GM13977 (cell line): Measurements from ENCODE around the gene SSPN.

ENCODE experiments used
- DNase-seq: peaks from one replicate; pipeline ENCODE4 v3.0.0; 2012; ENCODE audit warnings: low spot score
- in situ Hi-C: fragments of 300-500 bp; cut with MboI; formaldehyde crosslinking; loops from one replicate; pipeline ENCODE4 v1.12.0; 2022; ENCODE audit warnings: low sequenced_read_pairs, low pct_unique_long_range_greater_than_20kb, mixed read lengths, inconsistent platforms; ENCODE audit not compliant: unreplicated experiment
- TF ChIP-seq, protein P1 (sequence below): IDR thresholded peaks from 2 replicates; pipeline ENCODE4 v1.5.1; 2012; ENCODE audit warnings: mild to moderate bottlenecking, control low read depth; ENCODE audit not compliant: insufficient read depth; ENCODE audit errors: extremely low read depth, missing control alignments

SSPN gene

DNA sequence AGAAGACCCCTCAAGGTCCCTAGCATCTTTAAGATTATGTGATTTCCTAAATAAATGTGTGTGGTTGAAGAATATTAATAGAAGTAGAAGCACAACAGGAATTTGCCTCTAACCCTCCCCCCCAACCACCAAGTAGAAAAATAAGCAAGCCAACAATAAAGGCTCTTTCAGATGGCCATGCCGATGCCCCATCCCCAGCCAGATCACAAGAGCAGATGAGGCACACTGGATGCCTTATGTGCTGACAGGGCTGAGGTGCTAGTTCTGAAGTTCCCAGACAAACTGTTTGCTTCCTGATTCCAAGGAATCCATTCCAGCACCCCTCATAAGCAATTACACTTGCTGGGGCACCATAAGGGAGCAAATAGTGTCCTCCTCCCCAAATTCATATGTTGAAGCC lies 90.0 kb downstream of the SSPN start:
- in situ Hi-C loops = no loop called here
- no peak for DNase-seq
- TF ChIP-seq, protein P1, sequence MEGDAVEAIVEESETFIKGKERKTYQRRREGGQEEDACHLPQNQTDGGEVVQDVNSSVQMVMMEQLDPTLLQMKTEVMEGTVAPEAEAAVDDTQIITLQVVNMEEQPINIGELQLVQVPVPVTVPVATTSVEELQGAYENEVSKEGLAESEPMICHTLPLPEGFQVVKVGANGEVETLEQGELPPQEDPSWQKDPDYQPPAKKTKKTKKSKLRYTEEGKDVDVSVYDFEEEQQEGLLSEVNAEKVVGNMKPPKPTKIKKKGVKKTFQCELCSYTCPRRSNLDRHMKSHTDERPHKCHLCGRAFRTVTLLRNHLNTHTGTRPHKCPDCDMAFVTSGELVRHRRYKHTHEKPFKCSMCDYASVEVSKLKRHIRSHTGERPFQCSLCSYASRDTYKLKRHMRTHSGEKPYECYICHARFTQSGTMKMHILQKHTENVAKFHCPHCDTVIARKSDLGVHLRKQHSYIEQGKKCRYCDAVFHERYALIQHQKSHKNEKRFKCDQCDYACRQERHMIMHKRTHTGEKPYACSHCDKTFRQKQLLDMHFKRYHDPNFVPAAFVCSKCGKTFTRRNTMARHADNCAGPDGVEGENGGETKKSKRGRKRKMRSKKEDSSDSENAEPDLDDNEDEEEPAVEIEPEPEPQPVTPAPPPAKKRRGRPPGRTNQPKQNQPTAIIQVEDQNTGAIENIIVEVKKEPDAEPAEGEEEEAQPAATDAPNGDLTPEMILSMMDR = no peak

DNA sequence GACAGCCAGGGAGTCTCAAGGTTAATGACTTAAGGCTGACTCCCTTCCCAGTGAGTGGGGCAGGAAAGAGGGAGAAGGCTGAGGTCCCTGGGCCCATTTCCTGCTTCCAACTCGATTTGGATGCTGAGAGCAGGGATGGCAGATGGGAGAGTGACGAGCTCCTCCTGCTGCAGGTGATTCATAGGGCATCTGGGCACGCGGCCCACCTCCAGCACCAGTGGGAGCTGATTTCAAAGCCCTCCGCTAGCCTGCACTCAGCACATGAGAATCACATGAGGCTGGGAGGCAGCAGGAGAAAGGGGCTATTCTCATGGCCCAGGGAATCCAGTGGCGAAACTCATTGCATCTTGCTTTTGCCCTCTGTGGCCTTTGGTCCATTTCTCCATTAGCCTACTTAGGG lies 90.8 kb downstream of the SSPN start:
- TF ChIP-seq, protein P1 = no peak
- DNase-seq = no peak
- in situ Hi-C loops = no loop called here

DNA sequence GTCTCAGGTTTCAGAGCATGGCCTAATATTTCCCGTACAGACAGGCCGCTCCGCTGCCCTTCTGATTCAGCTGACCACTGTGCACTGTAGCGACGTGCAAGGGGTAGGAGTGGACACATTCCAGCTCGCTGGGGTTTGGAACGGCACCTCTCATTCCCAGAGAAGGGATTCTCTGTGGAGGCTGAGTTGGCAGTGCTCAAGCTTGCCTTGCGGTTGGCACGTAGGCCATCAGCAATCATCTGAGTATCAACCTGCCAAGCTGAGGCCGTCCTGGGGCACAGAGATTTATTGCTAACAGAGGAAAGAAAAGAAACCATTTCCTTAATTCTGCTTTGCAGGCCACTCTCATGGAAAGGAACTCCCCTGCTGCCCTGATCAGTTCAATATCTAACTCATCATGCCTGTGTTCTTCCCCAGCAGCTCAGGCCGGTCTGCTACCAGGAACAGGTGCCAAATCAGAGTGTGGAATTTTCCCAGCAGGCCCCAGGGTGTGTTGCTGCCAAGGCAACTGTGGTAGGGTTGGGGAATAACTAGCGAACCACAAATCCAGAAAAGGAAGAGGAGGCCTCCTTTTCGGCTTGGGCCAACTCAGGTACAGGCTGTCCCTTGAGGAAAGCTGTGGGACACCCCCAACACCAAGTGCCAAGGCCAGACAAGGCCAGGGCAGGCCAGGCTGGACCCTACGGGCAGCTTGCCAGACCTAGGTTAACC lies 92.5 kb downstream of the SSPN start:
- in situ Hi-C loops = no loop called here
- TF ChIP-seq, protein P1 = no peak
- DNase-seq = no peak

DNA sequence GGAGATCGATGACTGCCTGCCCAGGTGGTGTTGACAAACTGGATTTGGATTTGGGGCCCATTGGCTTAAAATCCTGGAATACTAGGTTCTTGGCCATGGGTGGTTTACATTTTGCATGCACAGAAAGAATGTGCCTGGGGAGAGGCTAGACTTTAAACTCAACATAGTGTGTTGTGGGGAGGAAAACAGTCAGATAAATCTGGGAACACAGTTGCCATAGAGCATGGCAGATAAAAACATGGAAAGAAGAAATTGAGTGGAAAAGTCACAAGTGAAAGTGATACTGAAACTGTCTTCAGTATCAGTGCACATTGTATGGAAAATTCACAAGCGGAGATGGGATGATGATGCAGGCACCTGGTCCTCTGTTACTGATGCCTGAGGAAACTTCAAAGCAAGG lies 95.2 kb downstream of the SSPN start:
- DNase-seq = no peak
- TF ChIP-seq, protein P1 = no peak
- in situ Hi-C loops = no loop called here

DNA sequence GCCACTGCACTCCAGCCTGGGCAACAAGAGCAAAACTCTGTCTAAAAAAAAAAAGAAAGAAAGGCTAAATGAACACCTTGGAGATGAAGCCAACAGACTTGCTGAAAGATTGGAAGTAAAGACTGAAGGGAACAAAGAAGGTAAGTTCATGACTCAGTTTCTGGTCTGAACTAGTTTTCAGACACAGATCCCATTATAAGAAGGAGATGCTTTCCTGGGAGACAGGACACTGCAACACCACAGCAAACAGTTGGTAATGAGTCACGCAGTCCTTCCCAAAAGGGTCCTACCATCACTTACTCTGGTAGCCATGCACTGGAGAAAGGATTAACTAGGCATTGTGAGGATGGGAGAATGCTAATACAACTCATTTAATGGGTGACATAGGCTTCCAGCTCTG lies 97.2 kb downstream of the SSPN start:
- in situ Hi-C loops = no loop called here
- no peak for DNase-seq
- TF ChIP-seq, protein P1 = no peak

DNA sequence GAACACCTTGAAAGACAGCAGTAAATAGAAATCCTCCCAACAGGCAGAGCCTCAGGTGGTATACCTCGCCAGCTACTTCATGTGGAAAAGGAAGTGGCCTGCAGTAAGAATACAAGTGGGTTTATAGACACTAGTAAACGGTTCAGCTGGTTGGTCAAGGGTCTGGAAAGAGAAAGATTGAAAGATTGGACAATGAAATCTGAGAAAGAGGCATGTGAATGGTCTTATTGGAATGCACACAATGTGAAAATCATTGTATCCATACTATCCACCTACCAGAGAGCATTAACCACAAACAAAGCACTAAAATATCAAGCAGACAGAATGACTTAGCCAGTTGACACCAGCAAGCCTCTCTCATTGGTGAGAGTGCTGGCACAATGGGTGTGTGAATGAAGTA lies 98.2 kb downstream of the SSPN start:
- DNase-seq = no peak
- TF ChIP-seq, protein P1 = no peak
- in situ Hi-C loops = no loop called here
